HG02885 (cell line): ENCODE results near the gene CYP2R1.

Experiments
- ATAC-seq: cut with Tn5 transposase; IDR thresholded peaks from one replicate; pipeline ENCODE4 v1.9.1; 2021; ENCODE audit warnings: mild to moderate bottlenecking; ENCODE audit not compliant: unreplicated experiment, poor library complexity

CYP2R1 gene

DNA sequence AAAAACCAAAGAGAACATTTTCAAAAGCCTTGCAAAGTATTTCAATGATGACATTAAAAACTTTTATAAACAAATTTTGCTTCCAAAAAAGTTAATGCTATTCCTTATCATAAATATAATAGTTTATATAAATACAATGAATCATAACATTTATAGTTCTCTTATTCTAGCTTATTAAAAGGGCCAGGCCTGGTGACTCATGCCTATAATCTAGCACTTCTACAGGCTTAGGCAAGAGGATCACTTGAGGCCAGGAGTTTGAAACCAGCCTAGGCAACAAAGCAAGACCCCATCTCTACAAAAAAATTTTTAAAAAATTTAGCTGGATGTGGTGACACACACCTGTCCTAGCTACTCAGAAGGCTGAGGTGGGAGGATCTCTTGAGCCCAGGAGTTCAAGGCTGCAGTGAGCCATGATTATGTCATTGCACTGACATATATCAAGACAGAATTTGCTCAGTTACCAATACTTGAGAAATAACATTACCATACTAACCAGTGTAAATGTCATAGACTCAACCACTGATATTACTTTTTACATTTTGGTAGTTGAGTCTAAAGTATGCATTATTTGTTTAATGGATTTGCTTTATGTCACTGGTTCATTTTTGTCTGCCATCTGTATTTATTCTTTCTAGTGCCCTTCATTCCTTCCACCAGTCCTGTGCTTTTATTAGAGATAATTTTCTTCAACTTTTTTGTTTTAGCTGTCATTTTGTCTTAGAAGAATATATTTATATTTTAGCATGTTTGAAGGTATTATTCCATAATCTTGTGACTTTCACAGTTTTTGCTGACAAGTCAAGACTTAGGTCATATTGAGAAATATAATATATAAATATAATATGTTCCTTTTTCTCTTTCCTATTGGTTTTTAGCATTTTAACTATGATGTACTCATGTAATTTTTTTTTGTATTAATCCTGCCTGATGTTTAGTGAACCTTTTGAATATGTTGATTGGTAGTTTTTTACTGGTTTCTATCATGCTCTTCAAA is 56.2 kb downstream of the CYP2R1 start:
- no peak for ATAC-seq
